Cardiac fibroblast (primary cell): Measurements from ENCODE around the gene YDJC.
"Not testable (repeated sequence)": the region's sequence is repeated elsewhere in the genome, so short reads cannot be mapped to it uniquely, and the experiment has no call there.

Source experiments
- DNase-seq, 2 donors: peaks; one replicate each; pipeline versions ENCODE4 v3.0.0 to v3.0.0-alpha.2; 2010; ENCODE audit warnings: low read depth in 2 of 2
- H3K4me3 ChIP-seq, 2 donors: replicated peaks in 1 of 2; 1 replicate in 1 of 2; 2 replicates in 1 of 2; pipeline ENCODE4 v1.5.1; 2011; ENCODE audit warnings: low read depth in 2 of 2, low read length in 2 of 2, mild to moderate bottlenecking in 2 of 2, moderate library complexity in 1 of 2
- TF ChIP-seq, protein P1 (sequence below): IDR thresholded peaks from one replicate; pipeline ENCODE4 v1.5.1; 2011; ENCODE audit warnings: low read depth, mild to moderate bottlenecking, low read length, inconsistent platforms

Gene YDJC

GRCh38 chr22:21603973-21604372 is 25.8 kb downstream of the YDJC start:
- TF ChIP-seq, protein P1, sequence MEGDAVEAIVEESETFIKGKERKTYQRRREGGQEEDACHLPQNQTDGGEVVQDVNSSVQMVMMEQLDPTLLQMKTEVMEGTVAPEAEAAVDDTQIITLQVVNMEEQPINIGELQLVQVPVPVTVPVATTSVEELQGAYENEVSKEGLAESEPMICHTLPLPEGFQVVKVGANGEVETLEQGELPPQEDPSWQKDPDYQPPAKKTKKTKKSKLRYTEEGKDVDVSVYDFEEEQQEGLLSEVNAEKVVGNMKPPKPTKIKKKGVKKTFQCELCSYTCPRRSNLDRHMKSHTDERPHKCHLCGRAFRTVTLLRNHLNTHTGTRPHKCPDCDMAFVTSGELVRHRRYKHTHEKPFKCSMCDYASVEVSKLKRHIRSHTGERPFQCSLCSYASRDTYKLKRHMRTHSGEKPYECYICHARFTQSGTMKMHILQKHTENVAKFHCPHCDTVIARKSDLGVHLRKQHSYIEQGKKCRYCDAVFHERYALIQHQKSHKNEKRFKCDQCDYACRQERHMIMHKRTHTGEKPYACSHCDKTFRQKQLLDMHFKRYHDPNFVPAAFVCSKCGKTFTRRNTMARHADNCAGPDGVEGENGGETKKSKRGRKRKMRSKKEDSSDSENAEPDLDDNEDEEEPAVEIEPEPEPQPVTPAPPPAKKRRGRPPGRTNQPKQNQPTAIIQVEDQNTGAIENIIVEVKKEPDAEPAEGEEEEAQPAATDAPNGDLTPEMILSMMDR, result no peak
- H3K4me3 ChIP-seq, result no peak overlapping the region
- DNase-seq, result no peak

- TF ChIP-seq, protein P1, result no peak
- no peak for DNase-seq
- H3K4me3 ChIP-seq, result no peak overlapping the region
Observed at GRCh38 chr22:21602579-21602978, 27.2 kb downstream of the YDJC start.

DNA sequence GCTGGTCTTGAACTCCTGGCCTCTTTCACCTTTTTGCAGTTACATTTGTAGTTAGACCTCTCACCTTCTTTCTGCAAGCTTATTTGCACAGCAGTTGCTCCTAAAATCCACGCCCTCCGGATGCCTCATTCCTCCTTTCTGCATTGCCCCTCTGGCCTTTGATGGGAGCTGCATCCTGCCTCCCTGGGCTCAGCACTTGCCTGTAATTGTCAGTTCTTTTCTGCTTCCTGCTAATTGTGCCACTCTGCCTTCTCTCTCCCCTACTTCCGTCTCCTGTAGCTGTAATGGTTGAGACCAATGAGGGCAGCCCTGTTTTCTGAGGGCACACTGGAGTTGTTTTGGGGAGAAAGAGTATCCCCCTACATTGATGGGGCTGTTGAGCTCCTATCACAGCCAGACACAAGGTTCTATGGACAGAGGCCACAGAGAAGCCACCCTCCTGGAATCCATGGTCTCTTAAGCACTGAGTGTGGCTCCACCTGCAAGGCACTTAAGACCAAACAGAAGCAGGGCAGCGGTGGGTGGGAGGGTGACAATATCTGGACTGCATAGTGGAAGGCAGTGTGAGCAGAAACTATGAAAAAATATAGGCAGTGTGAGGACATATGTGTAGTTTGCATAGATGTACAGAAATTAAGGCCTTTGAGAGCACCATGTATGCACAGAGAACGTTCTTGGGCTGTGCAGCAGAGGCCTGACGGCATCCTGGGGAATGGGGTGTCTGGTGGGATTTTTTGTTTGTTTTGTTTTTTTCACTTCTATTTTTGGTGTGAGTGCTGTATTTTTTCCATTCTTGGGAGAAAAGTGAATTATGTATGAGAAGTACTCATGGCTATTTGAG is 30.5 kb downstream of the YDJC start:
- H3K4me3 ChIP-seq, result no peak overlapping the region
- TF ChIP-seq, protein P1, result no peak

DNA sequence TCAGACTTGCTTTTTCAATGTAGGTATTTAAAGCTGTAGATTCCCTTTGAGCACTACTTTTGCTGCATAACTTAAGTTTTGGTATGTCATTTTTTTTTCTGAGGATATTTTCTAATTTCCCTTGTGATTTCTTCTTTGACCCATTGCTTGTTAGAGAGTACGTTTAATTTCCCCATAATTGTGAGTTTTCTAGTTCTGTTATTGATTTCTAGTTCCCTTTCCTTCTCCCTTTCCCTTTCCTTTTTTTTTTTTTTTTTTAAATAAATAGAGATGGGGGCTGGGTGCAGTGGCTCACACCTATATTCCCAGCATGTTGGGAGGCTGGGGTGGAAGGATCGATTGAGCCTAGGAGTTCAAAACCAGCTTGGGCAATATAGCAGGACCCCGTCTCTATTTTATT is 31.5 kb downstream of the YDJC start:
- TF ChIP-seq, protein P1, result no peak
- no peak overlapping the region for H3K4me3 ChIP-seq
- DNase-seq, result no peak

More for the DNA sequence above, 30.5 kb downstream of the YDJC start:
- no peak for DNase-seq

DNA sequence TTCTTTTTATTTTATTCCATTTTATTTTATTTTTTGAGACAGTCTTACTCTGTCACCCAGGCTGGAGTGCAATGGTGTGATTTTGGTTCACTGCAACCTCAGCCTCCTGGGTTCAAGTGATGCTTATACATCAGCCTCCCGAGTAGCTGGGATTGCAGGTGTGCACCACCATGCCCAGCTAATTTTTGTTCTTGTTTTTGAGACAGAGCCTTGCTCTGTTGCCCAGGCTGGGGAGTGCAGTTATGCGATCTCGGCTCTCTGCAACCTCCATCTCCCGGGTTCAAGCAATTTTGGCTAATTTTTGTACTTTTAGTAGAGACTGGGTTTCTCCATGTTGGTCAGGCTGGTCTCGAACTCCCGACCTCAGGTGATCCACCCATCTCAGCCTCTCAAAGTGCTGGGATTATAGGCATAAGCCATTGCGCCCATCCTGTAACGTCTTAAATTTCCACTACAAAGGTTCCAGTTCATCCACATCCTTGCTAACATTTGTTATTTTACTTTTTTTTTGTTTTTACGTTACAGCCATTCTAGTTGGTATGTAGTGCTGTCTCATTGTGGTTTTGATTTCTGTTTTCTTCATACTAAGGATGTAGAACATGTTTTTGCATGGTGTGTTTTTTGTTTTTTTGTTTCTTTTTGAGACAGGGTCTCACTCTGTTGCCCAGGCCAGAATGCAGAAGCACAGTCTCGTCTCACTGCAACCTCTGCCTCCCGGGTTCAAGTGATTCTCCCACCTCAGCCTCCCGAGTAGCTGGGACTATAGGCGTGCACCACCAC is 33.3 kb downstream of the YDJC start:
- H3K4me3 ChIP-seq, DNase-seq: not testable (repeated sequence)

GRCh38 chr22:21594865-21595452 is 34.9 kb downstream of the YDJC start:
- H3K4me3 ChIP-seq, result no peak overlapping the region
- no peak for DNase-seq
- TF ChIP-seq, protein P1, result no peak
